HG02798 (cell line): ENCODE results near the gene FMNL2.
A peak's percentile ranks its signal among the peaks of the same experiment; 100 is the strongest.

Source experiments
- ATAC-seq: cut with Tn5 transposase; IDR thresholded peaks from one replicate; pipeline ENCODE4 v1.9.1; 2021; ENCODE audit warnings: mild to moderate bottlenecking; ENCODE audit not compliant: unreplicated experiment, poor library complexity

FMNL2 gene

GRCh38 chr2:152396051-152396511, 61.1 kb downstream of the FMNL2 start:
- ATAC-seq: no peak

- no peak for ATAC-seq
Observed at GRCh38 chr2:152396763-152397162, 61.8 kb downstream of the FMNL2 start.

- ATAC-seq: no peak
Observed at GRCh38 chr2:152399003-152399402, 64.0 kb downstream of the FMNL2 start.

GRCh38 chr2:152400607-152401214, 65.7 kb downstream of the FMNL2 start:
- ATAC-seq: no peak

- ATAC-seq: no peak
Observed at GRCh38 chr2:152402780-152403759, 68.1 kb downstream of the FMNL2 start.

- ATAC-seq: no peak
Observed at GRCh38 chr2:152405206-152406118, 70.5 kb downstream of the FMNL2 start.

- ATAC-seq: no peak
Observed at GRCh38 chr2:152406119-152406835, 71.3 kb downstream of the FMNL2 start.

GRCh38 chr2:152406836-152407161, 71.8 kb downstream of the FMNL2 start:
- ATAC-seq: no peak

- peak; percentile 93 for ATAC-seq
Observed at GRCh38 chr2:152407204-152407721, 72.3 kb downstream of the FMNL2 start.

- no peak for ATAC-seq
Observed at GRCh38 chr2:152407806-152408205, 72.8 kb downstream of the FMNL2 start.

- ATAC-seq: no peak
Observed at GRCh38 chr2:152408254-152408653, 73.3 kb downstream of the FMNL2 start.

- no peak for ATAC-seq
Observed at GRCh38 chr2:152409386-152410164, 74.6 kb downstream of the FMNL2 start.

- no peak for ATAC-seq
Observed at GRCh38 chr2:152410165-152410597, 75.2 kb downstream of the FMNL2 start.

GRCh38 chr2:152411154-152411553, 76.2 kb downstream of the FMNL2 start:
- no peak for ATAC-seq

- no peak for ATAC-seq
Observed at GRCh38 chr2:152413228-152414030, 78.5 kb downstream of the FMNL2 start.

GRCh38 chr2:152415231-152415642, 80.3 kb downstream of the FMNL2 start:
- no peak for ATAC-seq

- no peak for ATAC-seq
Observed at GRCh38 chr2:152415796-152416195, 80.8 kb downstream of the FMNL2 start.

GRCh38 chr2:152418688-152419087, 83.7 kb downstream of the FMNL2 start:
- peak; percentile 47 for ATAC-seq
